NCI-H446 (cell line): ENCODE data around the gene KCNQ1.
A peak's percentile ranks its signal among the peaks of the same experiment; 100 is the strongest.

Source experiments
- DNase-seq, 2 experiments: peaks; one replicate each; lab custom pipeline; 2025; lab: John Stamatoyannopoulos, UW

The KCNQ1 gene

DNA sequence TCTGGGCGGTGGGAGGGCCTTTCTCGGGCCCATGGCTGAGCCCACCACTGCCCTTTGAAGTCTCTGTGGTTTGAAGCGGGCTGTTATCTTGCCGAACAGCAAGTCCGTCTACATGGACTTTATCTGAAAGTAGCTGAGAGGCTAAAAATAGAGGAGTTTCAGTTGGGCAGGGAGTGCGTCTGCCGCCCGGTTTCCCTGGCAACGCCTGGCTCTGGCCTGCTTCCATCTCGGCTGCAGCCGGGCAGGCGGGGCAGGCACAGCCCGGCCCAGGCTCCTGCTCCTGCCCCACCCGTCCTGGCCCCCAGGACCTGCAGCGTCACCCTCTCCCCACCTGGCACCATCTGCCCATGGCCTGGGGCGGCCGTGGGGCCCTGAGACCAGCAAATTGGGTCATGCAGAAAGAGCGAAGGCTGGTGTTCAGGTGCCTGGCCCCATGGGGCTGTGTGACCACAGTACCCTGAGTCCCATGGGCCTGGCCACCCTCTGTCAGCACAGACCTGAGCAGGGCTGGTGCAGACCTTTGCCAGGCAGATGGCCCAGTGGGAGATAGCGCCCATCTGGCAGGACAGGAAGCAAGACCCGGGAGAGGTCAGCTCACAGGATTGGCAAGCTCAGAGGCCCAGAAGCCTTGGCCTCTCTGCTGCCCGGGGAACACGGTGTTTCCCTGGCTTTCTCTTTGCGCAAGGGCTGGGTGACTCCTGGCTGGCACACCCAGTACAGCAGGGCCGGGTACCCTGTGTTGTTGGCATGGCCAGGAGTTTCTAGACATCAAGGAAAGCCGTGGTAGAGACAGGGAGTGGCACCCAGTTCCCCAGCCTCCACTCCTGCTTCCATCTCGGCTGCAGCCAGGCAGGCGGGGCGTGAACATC, 334.1 kb downstream of the KCNQ1 start:
- DNase-seq, result peak; percentile 77 to 89

DNA sequence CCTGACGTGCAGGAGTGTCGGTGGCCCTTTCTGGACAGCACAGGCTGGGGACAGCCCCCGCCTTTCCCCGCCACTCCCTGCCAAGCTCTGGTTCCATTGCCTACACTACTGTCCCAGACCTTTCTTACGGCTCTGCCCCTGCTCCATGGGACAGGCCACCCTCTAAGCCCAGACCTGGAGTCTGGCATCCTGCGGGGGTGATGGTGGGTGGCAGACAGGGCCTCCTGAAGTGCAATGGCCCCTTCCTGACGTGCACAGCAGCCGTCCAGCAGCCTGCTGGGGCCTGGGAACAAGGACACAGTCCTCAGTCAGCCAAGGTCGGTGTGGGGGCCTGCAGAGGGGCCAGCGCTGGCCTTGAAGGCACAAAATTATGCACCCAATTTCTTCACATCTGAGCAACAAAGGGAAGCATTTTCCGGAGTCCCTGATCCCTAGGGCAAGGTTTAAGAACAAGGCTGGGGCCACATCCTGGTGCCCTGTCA, 334.7 kb downstream of the KCNQ1 start:
- no peak for DNase-seq

DNA sequence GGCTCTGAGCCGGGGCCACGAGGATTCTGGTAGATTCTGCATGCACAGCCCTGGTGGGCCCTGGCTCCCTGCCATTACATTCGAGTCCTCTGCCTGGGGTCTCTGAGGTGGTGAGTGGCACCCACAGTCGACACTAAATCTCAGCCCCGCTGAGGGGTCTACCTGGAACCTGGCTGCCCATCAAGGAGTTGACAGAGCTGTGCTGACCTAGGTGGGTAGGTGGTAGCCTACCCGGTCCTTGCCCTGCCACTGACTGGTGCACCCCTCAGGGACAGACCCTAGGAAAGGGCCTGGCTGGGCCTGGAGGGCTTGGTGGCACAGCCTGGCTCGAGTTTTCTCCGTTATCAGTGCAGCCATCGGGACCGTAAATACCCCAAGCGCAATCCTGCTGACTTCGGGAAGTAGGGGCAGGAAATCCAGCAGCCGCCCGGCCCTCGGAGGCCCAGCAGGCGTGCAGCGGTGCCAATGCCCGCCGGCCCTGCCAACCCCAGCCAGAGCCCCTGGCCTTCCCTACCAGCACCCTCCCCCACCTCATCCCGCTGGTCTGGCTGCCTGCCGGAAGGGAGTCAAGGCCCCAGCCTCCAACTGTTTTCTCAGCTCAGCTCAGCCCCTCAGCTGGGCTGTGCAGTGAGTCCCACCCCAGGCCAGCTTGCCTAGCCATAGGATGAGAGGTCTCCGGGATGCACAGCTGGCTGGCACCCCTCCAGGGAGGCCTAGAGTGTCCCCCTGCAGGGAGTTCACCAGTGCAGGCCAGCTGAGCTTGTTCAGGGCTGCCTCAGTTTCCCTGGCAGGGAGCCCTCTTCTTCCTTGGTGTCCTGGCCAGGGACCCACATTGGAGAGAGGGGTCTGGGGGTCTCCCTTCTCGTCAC, 335.4 kb downstream of the KCNQ1 start:
- DNase-seq, result no peak

DNA sequence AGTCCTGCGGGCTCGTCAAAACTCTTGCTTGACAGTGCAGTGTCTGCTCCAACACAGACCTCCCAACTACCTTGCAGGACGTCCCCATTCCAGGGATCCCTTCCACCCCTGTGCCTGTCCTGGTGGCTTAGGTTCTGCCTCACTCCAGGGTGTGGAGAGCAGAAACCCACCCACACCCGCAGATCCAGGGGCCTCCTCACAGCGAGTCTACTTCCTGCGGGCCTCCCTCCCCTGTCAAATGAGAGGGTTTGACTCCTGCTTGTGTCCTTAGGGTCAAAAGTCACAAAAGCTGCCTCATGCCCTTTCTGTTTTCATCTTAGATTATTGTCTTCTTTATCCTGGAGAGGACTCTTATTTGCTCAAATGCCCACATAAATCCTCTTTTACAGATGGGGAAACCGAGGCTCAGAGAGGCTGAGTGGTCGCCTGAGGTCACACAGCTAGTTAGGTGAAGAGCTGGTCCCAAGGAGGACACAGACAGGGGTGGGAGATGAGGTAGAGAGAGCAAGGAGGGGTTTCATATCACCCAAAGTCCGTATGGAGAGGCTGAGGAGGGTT, 336.1 kb downstream of the KCNQ1 start:
- DNase-seq, result no peak

DNA sequence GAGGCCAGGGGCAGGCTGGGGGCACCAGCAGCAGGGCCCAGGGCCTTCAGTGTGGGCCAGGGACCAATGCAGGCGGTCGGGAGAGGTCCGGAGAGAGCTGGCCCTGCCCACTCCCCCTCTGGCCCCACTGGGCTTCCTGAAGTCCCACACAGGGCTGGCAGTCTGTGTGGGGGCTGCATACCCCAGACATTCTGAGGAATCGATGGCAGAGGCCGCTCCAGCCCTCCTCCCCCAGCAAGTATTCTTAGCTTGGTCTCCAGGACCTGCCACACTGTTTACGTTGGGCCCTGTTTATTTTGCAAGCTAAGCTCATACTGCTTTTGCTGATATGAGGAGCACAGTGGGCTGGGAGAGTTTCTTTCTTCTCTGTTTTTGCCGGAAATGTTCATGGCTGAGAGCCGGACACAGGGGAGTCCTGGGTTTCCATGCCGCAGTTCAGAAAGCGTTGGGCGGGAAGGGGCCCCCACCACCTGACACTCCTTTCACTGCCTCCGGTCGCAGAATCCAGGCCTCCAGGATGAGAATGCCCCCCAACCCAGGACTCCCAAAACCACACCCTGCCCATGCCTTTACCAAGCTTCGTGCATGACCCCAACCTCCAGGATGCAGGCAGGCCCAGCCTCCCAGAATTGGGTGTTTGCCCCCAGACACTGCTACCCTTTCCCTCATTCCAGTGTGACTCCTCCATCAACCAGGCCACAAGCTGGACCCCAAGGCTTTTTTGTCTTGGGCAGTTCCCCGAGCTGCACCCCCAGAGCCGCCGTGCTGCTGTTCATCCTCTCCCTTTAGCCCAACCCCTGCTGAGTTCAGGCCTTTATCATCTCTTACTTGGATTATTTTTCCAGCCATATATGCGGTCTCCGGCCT, 336.8 kb downstream of the KCNQ1 start:
- DNase-seq, result no peak

DNA sequence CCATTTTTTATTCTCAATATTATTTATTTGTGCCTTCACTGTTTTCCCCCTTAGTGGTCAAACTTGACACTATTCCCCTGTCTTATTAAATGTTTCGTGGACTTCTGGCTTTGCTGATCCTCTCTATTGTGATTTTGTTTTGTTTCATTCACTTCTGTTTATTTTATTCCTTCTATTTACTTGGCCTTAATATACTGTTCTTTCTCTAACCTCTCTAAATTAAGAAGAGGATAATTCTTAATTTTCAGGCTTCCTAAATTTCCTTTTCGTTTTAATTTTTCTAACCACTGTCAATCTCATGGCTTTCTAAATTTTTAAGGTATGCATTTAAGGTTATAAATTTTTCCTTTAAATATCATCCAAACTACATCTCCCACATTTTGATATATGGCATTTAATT, 338.0 kb downstream of the KCNQ1 start:
- no peak for DNase-seq

DNA sequence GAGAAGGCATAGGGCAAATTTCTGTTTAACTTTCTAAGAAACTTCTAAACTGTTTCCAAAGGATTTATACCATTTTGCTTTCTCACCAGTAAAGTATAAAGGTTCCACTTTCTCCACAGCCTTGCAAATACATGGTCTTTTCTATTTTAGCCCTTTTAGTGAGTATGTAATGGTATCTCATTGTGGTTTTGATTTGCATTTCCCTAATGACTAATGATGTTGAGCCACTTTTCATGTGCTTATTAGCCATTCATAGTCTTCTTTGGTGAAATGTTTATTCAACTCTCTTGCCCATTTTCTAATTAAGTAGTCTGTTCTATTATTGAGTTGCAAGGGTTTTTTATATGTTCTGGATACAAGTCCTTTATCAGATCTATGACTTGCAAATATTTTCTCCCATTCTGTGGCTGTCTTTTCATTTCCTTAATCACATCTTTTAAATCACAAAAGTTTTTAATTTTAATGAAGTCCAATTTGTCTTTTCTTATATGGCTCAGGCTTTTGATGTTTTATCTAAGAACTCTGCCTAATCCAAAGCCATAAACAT, 338.8 kb downstream of the KCNQ1 start:
- DNase-seq, result no peak

DNA sequence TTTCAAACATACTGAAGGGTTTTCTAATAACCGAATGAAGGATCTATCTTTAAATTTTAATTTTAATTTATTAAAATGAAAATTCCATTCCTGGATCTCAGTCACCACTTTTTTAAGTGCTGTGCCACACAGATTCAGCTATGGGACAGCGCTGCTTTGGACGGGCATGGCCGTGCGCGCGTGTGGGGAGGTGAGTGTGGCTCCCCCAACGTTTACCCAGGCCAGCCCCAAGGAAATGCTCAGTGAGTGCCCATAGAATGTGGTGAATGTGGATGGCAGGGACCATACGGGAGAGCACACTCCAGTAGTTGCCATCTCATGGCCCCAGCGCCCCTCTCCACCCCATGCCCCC, 343.0 kb downstream of the KCNQ1 start:
- DNase-seq, result no peak

DNA sequence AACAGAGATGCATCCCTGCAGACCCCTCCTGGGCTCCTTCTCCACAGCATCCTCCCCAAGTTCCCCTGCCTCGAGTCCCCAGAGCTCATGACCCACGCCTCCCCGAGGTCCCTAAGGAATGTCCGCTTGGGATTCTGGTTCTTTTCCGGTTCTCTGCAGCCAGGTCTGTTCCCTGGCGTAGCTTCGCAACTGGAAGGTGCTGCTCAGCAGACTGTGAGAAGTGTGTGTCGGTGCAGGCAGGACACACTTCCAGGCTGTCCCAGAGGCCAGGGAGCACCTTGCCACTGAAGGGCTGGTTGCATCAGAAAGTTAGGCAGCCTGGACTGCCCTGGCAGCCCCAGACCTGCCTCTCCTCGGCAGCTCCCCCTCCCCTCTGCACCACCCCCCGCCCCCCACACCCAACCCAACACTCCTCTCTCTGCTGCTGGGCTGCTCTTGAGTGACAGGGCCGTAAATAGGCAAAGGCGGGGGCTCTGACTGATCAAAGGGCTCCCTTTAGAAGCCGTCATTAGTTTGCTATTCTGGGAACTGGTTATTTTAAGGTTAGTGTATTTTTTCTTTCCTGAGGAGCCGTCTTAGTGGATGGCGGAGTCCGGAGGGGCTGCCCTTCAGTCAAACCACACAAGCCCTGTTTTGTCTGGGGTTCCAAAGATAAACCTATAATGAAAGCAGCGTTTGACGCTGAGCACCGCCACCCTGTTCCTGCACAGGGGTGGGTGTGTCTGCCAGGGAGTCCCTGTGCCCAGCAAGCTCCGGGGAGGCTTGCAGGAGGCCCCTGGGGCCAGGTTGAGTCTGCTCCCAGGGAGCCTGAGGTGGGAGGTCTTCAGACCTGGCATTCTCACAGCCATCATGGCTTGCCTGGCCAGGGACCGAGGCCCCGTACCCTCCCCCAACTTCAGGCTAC, 343.6 kb downstream of the KCNQ1 start:
- no peak for DNase-seq

DNA sequence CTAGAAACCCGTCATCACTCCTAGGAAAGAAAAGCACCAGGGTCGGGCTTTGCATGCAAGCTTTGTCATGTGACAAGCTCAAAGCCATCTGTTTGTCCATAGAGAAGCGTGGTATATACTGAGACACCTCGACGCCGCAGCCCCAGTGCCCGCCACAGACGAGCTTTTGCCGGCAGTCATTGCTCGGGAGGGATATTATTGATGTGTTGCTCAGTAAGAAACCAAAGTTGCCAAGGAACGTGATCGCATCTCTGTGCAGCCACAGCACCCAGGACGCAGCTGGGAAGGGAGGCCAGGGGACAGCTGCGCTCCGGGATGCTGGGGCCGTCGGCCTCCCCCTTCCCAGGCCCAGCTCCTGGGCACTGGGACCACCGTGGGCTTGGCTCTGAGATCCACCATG, 344.5 kb downstream of the KCNQ1 start:
- no peak for DNase-seq

DNA sequence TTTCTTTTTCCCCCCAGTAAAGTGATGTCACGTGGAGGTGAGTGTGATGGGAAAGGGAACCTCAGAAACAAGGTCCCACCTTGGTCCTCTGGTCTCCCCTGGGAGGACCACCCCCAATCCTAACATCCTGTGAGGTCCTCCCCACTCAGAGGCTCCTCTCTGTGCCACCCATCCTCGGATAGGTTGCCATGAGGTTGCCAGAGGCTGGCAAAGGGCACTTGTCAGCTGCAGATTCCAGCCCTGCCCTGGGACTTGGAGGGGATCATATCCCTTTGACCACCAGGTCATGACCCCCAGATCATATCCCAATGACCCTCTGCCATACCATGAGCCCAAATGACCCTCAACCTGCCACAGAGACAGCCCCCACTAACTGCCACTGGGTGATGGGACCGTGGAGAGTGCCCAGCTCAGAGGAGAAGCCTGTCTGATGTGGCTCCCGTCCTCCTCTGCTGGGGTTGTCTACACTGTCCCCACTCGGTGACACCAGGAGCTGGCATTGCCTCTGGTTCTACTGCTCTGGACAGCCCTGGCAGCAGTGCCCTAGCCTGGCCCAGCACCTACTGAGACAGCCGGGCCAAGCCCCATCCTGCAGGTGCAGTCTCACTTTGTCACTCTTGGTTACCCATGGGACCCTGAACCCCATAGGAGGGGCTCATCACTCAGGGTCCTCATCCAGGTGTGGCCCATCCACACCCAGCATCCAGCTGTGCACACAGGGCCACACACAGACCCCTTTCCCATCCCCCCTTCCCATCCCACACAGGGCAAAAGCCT, 345.2 kb downstream of the KCNQ1 start:
- no peak for DNase-seq

DNA sequence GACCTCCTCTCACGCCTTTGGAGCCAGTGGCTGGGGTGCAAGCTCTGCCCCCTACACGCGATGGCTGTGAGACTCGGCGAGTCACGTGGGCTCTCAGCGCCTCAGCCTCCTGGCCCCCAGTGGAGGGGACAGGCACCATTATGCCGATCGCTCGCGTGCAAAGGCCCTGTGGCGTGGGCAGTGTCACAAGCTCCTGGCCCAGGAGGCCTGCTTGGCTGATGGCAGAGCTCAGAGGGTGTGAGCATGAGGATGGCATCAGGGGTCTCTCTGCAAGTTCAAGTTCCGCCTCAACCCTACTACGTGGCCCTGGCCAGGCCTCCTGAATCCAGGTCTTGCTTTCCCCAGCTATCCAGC, 345.7 kb downstream of the KCNQ1 start:
- no peak for DNase-seq

DNA sequence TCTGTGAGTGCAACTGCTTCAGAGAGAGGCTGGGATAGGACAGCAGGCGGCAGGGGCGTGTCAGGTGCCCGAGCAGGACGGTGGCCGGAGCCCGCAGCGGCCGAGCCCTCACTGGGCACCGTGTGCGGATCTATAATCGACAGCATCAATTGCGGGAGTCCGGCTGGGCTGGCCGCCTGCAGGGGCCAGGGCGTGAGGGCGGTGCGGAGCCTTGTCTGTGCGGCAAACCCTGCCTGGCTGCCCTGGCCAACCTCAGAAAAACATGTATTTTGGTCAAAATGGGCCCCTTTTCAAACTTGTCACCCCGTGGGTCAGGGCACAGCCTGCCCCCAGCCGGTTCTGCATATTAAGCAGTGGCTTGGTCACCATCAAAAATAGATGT, 346.3 kb downstream of the KCNQ1 start:
- DNase-seq, result no peak

DNA sequence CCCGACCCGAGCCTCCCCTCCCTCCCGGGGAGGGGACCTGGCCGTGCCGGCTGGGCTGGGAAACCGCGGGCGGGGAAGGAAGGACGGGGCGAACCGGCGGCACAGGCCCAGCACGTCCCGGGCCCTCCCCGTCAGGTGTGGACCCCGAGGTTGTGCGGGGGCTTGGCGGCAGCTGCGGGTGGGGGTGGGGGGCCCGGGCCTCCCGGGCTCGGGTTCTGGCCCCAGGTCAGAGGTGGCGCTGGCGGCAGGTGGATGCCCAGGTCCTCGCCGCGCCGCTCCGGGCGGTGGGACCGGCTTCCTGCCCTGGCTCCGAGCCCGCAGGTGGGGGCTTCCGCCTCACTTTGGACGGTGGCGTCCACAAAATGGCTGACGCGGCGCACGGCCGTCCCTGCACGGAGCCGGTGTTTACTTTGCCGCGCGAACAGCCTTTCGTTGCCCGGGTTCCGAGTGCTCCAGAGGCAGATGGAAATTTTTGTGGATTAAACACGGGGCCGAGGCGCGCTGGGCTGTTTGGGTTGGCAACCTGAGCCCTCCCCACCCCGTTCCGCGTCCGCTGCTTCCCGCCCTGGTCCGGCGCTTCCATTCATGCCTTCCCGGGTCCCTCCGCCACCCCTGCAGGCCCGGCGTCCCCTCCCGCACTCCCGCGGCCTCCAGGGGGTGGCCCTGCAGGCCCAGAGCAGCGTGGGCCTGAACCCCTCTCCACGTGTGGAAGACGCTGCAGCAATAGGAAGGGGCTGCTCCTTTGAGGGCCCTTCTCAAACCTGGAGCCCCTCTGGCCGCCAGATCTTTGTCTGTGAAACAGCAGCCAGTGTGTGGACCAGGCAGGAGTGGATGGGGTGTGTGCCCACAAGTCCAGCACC, 346.9 kb downstream of the KCNQ1 start:
- no peak for DNase-seq

DNA sequence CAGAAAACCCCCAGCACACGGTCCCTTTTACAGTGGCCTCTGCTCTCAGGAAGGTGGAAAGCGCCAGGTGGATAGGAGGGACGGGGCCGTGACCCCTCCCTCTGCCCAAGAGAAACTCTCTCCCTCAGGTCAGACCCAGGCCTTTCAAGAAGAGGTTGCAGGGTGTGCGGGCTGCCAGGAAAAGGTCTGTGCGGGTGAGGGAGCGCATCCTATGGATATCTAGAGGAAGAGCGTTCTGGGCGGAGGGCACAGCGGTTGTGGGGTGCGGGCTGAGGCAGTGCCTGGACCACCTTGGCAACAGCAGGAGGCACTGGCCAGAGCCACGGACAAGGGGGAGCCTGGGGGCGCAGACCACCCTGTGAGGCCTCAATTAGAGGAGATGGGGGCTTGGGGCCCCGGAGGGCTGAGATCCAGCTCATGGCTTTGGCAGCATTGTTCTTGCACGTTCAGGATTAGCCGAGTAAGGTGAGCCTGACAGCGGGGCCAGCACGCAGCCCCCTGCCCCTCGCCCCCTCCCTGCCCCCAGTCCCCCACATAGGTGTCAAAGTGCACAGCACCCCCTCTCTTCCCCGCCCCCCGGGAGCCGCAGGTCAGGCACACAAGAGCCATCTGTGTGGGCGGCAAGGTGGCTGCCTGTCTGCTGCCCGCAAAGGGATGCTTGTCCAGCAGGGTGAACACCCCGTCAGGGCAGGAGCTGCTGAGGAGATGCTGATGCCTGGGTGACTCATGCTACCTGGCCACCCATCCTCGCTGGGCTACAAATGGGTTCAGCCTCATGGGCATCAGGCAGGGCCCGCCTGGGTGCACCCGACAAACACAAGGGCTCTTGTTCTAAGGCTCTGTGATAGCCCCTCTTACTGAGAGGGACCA, 347.8 kb downstream of the KCNQ1 start:
- no peak for DNase-seq

DNA sequence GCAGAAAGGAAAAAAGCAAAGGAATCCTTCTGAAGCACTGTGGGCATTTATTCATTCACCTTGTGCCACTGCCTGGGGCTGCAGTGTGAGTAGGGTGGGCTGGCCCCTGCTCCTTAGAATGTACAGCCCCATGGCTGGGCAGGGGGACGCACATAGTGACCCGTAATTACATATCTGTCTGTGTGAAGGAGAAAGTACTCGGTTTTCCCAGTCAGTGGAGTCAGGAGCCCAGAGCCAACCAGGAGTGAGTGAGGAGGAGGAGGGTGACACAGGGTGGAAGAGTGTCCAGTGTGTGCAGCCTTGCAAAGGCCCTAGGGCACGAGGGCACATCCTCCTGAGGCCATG, 348.9 kb downstream of the KCNQ1 start:
- DNase-seq, result no peak

DNA sequence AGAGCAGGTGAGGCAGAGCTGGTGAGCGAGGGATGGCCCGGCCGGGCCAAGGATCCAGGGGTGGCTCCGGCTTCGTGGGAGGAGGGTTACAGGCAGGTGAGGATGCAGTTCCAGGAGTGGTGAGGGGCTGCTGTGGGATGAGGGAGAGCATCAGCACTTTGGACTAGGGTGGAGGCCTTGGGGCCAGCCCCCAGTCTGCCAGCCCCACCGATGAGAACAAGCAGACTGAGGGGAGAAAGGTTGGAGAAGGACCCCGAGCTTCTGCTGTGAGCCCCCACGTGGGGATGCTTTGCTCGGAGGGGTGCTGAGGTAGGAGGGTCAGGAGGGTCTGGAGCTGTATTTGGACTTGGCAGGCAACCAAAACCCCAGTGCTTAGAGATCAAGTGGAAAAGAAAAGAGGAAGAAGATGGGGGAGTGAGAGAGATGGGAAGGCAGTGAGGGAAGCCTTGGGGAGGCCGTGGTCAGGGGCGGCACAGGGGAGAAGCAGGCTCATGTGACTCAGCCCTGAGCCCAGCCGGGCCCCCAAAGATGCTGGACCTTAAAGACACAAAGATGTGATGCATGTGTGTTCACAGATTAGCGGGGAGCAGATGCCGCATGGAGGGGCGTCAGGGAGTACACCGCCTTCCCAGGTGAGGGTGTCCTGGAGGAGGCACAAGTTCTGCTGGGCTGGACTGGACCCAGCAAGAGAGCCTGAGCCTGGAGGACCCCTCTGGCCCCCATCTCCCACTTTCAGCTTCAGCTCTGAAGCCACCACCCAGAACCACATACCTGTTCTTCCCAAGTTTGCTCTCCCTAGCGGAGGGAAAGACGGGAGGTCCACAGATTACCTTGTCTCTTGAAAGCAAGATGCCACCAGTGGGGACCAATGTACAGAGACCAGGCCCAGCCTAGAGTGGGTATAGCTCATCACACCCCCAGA, 349.5 kb downstream of the KCNQ1 start:
- no peak for DNase-seq
